SU-DHL-6 (cell line): ENCODE data around the gene CLEC16A.
A peak's percentile ranks its signal among the peaks of the same experiment; 100 is the strongest.

ENCODE experiments used
- H2AFZ ChIP-seq: fragments of 200-600 bp; sonication (generic); 2 replicates; pipeline ENCODE4 v1.6.1; 2014; ENCODE audit warnings: low read depth, mild to moderate bottlenecking, moderate library complexity, mixed read lengths, antibody characterized with exemption, low read length; ENCODE audit not compliant: severe bottlenecking
- H3F3A ChIP-seq: fragments of 200-600 bp; shearing (Covaris generic); 2 replicates; pipeline ENCODE4 v1.6.0; 2016; ENCODE audit warnings: antibody characterized with exemption, mild to moderate bottlenecking; ENCODE audit not compliant: insufficient read depth
- H3K27ac ChIP-seq: fragments of 200-600 bp; sonication (generic); 2 replicates; pipeline ENCODE4 v1.5.1; 2016; ENCODE audit warnings: low read depth, mild to moderate bottlenecking, low read length, moderate library complexity, mixed read lengths
- H3K27me3 ChIP-seq: fragments of 200-600 bp; sonication (generic), shearing (Covaris generic); 2 replicates; pipeline ENCODE4 v1.6.0; 2014; ENCODE audit warnings: mild to moderate bottlenecking, low read length
- H3K36me3 ChIP-seq: fragments of 200-600 bp; sonication (generic); 2 replicates; pipeline ENCODE4 v1.6.1; 2014; ENCODE audit warnings: mild to moderate bottlenecking, low read length, mixed read lengths
- H3K4me2 ChIP-seq: fragments of 300-600, 200-600 bp; shearing (Covaris generic), sonication (generic); 2 replicates; pipeline ENCODE4 v1.6.0; 2014; ENCODE audit warnings: low read length, low read depth, mild to moderate bottlenecking; ENCODE audit not compliant: poor library complexity, severe bottlenecking
- H3K4me3 ChIP-seq: fragments of 200-600 bp; sonication (generic); 2 replicates; pipeline ENCODE4 v1.5.1; 2014; ENCODE audit warnings: antibody characterized with exemption, low read length, mild to moderate bottlenecking, mixed read lengths; ENCODE audit not compliant: insufficient read depth, poor library complexity, severe bottlenecking
- H3K79me2 ChIP-seq: fragments of 200-600 bp; sonication (generic); 2 replicates; pipeline ENCODE4 v1.6.1; 2014; ENCODE audit warnings: mild to moderate bottlenecking, low read length, moderate library complexity; ENCODE audit not compliant: insufficient read depth
- H3K9ac ChIP-seq: fragments of 200-600 bp; sonication (generic); 2 replicates; pipeline ENCODE4 v1.7.0; 2014; ENCODE audit warnings: mild to moderate bottlenecking, low read length
- H3K9me2 ChIP-seq: fragments of 200-600 bp; sonication (generic); replicated peaks from 2 replicates; pipeline ENCODE4 v1.6.1; 2014; ENCODE audit warnings: low read length; ENCODE audit not compliant: insufficient read depth
- H3K9me3 ChIP-seq: fragments of 200-600 bp; sonication (generic); 2 replicates; pipeline ENCODE4 v1.6.1; 2014; ENCODE audit warnings: low read length, mixed read lengths; ENCODE audit not compliant: insufficient read depth
- H4K20me1 ChIP-seq: fragments of 200-600 bp; sonication (generic); 2 replicates; pipeline ENCODE4 v1.6.1; 2014; ENCODE audit warnings: low read depth, mild to moderate bottlenecking, antibody characterized with exemption, low read length, moderate library complexity, mixed read lengths
- CTCF ChIP-seq: fragments of 200-600 bp; sonication (generic); IDR thresholded peaks from one replicate; pipeline ENCODE4 v1.5.1; 2017; ENCODE audit warnings: antibody characterized with exemption, mild to moderate bottlenecking, low read length, moderate library complexity; ENCODE audit not compliant: insufficient read depth, poor library complexity, severe bottlenecking
- EZH2phosphoT487 ChIP-seq: fragments of 200-600 bp; sonication (generic), shearing (Covaris generic); conservative IDR thresholded peaks from 2 replicates; pipeline ENCODE4 v1.6.1; 2018; ENCODE audit warnings: mild to moderate bottlenecking, antibody characterized with exemption, low read length, moderate library complexity, mixed read lengths

CLEC16A gene

GRCh38 chr16:10964039-10964890 lies 19.9 kb downstream of the CLEC16A start:
- no peak overlapping the region for H3K9ac ChIP-seq
- H3K36me3 ChIP-seq, result no peaks in the 10 kb centered on the region
- no peaks in the 10 kb centered on the region for H3K9me3 ChIP-seq
- no peak overlapping the region for H3K4me2 ChIP-seq
- no peak overlapping the region for H2AFZ ChIP-seq
- H3K9me2 ChIP-seq, result no peaks in the 10 kb centered on the region
- no peak overlapping the region for H3K4me3 ChIP-seq
- H4K20me1 ChIP-seq, result no peaks in the 10 kb centered on the region
- no peak overlapping the region for H3K27ac ChIP-seq
- H3K79me2 ChIP-seq, result no peaks in the 10 kb centered on the region
- no peaks in the 10 kb centered on the region for H3F3A ChIP-seq
- TF ChIP-seq EZH2phosphoT487, result no peak
- TF ChIP-seq CTCF, result peak; percentile 80
- H3K27me3 ChIP-seq, result no peaks in the 10 kb centered on the region

- Histone ChIP-seq H3K4me3 (no peak overlapping the region), H3K9me2 (no peaks in the 10 kb centered on the region), H3K36me3 (no peaks in the 10 kb centered on the region), H3K9ac (no peak overlapping the region), H3K79me2 (no peaks in the 10 kb centered on the region), H3K4me2 (no peak overlapping the region), H3K9me3 (no peaks in the 10 kb centered on the region), H3F3A (no peaks in the 10 kb centered on the region), H3K27ac (no peak overlapping the region), H3K27me3 (no peaks in the 10 kb centered on the region), H4K20me1 (no peaks in the 10 kb centered on the region), H2AFZ (no peak overlapping the region)
- TF ChIP-seq CTCF (no peak), EZH2phosphoT487 (no peak)
Observed at GRCh38 chr16:10964891-10965326, 20.5 kb downstream of the CLEC16A start.

GRCh38 chr16:10965440-10966061 lies 21.2 kb downstream of the CLEC16A start:
- Histone ChIP-seq H2AFZ (no peak overlapping the region), H3K9me3 (no peaks in the 10 kb centered on the region), H3K27ac (no peak overlapping the region), H3K9ac (no peak overlapping the region), H3K79me2 (no peaks in the 10 kb centered on the region), H3K36me3 (no peaks in the 10 kb centered on the region), H4K20me1 (no peaks in the 10 kb centered on the region), H3K27me3 (no peaks in the 10 kb centered on the region), H3K4me3 (no peak overlapping the region), H3K4me2 (no peak overlapping the region), H3K9me2 (no peaks in the 10 kb centered on the region), H3F3A (no peaks in the 10 kb centered on the region)
- TF ChIP-seq EZH2phosphoT487 (no peak), CTCF (no peak)
